Hippocampal formation (tissue), 2 donors: ENCODE measurements around the gene CD248.
"Not testable (repeated sequence)": the region's sequence is repeated elsewhere in the genome, so short reads cannot be mapped to it uniquely, and the experiment has no call there.

Experiments
- DNase-seq, 2 donors: peaks; one replicate each; lab custom pipeline; 2025; lab: John Stamatoyannopoulos, UW

The CD248 gene

GRCh38 chr11:66276619-66277018 lies 40.2 kb downstream of the CD248 start:
- DNase-seq, result not testable (repeated sequence)

DNA sequence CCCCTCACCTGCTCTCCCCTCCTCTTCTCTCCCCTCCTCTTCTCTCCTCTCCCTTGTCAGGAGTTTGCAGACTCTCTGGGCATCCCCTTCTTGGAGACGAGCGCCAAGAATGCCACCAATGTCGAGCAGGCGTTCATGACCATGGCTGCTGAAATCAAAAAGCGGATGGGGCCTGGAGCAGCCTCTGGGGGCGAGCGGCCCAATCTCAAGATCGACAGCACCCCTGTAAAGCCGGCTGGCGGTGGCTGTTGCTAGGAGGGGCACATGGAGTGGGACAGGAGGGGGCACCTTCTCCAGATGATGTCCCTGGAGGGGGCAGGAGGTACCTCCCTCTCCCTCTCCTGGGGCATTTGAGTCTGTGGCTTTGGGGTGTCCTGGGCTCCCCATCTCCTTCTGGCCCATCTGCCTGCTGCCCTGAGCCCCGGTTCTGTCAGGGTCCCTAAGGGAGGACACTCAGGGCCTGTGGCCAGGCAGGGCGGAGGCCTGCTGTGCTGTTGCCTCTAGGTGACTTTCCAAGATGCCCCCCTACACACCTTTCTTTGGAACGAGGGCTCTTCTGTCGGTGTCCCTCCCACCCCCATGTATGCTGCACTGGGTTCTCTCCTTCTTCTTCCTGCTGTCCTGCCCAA lies 40.7 kb downstream of the CD248 start:
- DNase-seq, result no peak

DNA sequence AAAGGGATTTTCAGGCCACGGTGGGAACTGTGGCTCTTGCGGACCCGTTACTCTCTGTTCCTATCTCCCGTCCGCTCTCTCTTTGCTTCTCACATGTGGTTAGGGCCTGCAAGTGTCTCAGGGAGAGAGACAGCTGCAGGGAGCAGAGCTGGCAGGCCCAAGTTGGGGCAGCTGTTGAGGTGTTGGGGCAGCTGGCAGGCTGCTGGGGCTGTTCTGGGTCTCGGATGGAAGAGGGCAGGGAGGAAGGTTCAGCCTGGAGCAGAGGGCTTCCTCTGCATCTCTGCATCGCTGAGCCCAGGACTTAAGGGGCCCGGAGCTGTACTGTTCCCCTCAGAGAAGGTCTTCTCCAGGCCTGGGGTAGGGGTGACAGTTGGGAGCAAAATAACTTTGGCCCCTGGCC lies 41.4 kb downstream of the CD248 start:
- no peak for DNase-seq

- DNase-seq, result no peak
Observed at GRCh38 chr11:66274219-66274618, 42.6 kb downstream of the CD248 start.

GRCh38 chr11:66272596-66272995 lies 44.2 kb downstream of the CD248 start:
- no peak for DNase-seq

GRCh38 chr11:66271816-66272215 lies 45.0 kb downstream of the CD248 start:
- no peak for DNase-seq

- no peak for DNase-seq
Observed at GRCh38 chr11:66268952-66269905, 47.6 kb downstream of the CD248 start.

DNA sequence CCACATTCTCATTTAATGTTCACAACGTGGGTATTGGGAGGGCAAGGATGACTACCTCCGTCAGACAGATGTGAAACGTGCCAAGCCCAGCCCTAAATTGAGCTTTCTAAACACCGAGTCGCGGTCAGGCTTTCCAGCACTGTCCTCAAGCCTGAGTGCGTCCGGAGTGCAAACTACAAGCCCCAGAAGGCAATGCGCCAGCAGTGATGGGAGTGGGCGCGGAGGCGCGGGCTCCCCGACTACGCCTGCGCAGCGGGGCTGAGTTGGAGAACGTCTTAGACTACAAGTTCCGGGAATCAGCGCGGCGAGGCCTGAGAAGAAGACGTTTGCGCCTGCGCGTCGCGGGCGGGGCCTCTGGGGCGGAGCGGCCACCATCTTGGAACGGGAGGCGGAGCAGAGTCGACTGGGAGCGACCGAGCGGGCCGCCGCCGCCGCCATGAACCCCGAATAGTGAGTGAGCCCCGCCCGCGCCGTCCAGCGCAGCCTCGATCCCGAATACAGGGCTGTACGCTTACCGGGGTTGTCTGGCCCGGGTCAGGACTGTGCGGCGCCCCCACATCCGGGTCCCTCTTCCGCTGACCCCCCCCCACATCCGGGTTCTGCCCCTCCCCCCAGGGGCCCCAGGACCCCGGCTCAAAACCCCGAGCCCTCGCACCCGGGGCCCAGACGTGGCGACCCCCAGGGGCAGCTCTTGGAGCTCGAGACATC lies 48.4 kb downstream of the CD248 start, which contains the start of gene RAB1B:
RAB1B (plus strand) TSS at position 396 of the 708 bp plus-strand sequence; CDS start at position 437, 41 bp downstream.
- DNase-seq, result peak; percentile 98 to 100

DNA sequence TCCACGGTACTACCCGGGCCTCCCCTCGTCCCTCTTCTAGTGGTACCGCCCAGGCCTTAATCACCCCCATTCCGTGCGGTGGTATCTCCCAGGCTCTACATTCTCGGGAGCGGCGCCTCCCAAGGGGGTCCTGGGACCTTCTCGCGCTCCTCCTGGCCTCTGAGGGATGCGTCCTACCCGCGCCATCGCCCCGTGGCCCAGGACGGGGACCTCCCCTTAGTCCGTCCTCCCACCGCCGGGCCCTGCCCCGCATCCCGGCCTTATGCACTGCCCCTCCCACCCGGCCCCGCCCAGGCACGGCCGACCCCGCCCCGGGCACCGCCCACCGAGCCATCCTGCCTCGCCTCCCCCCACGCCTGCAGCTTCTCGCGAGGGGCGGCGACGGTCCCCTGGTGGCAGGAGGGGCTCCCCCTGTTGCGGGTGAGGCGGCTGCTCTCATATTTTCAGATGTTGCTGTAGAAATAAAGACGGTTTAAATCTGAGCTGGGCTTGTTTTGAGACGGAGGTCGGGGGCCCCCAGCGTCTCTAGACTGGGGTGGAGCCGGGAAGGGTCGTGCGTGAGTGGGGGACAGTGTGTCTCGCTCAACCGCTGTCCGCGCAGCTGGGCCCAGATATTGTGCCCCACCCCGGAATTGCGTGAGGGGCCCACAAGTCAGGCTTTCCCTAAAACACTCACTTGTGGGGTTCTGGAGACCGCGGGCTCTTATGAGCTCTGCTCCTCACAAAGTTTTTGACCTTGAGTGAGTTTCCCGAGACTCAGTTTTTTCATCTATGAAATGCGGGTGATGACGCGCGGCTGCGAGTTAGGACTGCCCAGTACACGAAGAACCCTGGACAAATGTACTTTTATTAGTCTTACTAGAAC lies 49.2 kb downstream of the CD248 start:
- DNase-seq, result peak; percentile 77 to 89

GRCh38 chr11:66267039-66267378 lies 49.8 kb downstream of the CD248 start:
- DNase-seq, result no peak

DNA sequence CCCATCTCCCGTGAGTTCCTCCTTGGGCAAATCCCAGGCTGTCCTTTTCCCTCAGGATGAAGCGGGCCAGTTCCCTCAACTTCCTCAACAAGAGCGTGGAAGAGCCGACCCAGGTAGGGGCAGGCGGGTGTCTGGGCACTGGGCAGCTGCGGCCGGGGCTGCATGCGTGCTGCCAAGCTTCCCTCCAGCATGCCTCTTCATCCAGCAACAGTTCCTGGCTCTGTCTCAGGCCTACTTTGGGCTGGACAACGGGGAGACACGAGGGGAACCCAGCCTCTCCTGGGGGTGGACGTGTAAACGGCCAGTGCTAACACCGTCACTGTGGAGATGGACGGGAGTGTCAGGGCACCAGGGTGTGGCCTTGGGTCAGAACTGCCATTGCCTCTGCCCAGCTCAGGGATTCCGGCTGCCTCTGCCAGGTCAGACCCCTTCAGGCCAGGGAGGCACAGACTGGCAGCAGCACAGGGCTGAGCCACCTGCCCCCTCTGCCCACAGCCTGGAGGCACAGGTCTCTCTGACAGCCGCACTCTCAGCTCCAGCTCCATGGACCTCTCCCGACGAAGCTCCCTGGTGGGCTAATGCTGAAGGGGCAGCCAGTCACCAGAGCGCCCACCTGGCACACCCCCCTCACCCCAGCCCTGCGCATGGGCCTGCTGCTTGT lies 50.3 kb downstream of the CD248 start:
- DNase-seq, result no peak

DNA sequence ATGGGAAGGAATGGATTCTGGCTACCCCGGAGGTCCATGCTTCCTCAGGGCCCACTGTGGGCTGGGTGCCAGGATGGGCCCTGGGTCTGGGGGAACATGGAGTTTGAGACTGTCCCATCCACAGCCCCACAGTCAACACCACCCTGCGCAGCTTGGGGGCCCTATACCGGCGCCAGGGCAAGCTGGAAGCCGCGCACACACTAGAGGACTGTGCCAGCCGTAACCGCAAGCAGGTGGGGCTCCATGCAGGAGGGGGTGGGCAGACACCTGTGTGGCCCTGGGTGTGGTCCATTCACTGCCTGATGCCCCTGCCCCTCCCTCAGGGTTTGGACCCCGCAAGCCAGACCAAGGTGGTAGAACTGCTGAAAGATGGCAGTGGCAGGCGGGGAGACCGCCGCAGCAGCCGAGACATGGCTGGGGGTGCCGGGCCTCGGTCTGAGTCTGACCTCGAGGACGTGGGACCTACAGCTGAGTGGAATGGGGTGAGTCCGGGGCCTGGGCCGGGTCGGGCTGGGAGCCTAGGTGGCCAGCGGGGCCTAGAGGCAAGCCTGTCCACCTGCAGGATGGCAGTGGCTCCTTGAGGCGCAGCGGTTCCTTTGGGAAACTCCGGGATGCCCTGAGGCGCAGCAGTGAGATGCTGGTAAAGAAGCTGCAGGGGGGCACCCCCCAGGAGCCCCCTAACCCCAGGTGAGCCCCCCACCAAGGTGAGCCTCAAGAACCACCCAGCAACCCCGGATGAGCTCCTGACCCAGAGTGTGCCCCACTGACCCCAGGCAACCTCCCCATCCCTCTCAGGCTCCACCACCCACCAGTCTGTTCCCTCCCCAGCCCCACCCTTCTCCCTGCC lies 51.1 kb downstream of the CD248 start:
- no peak for DNase-seq

GRCh38 chr11:66264914-66265313 lies 51.9 kb downstream of the CD248 start:
- no peak for DNase-seq
